Nephron (organoid): ENCODE measurements around the gene VPS13D.
A peak's percentile ranks its signal among the peaks of the same experiment; 100 is the strongest.

ENCODE experiments used
- H3K27ac Mint-ChIP-seq, 3 experiments: 2 replicates each; pipeline ENCODE4 v1.8.0; 2020; ENCODE audit warnings: mixed read lengths in 3 of 3, mild to moderate bottlenecking in 2 of 3, moderate library complexity in 1 of 3
- H3K27me3 Mint-ChIP-seq: 2 replicates; pipeline ENCODE4 v1.8.0; 2021; ENCODE audit warnings: low read depth, mild to moderate bottlenecking, moderate library complexity, mixed read lengths
- H3K36me3 Mint-ChIP-seq: 2 replicates; pipeline ENCODE4 v1.8.0; 2020; ENCODE audit warnings: low read depth, mixed read lengths
- H3K4me1 Mint-ChIP-seq: 2 replicates; pipeline ENCODE4 v1.8.0; 2020; ENCODE audit warnings: mixed read lengths
- H3K4me3 Mint-ChIP-seq, 3 experiments: 2 replicates each; pipeline ENCODE4 v1.8.0; 2020; ENCODE audit warnings: mild to moderate bottlenecking in 3 of 3, mixed read lengths in 3 of 3, moderate library complexity in 2 of 3
- H3K9me3 Mint-ChIP-seq: 2 replicates; pipeline ENCODE4 v1.8.0; 2020; ENCODE audit warnings: mixed read lengths
- CTCF ChIP-seq, 3 experiments: fragments of 200-600 bp; sonication (generic); IDR thresholded peaks; one replicate each; pipeline ENCODE4 v1.5.0; 2021; ENCODE audit warnings: antibody characterized with exemption in 3 of 3; ENCODE audit not compliant: unreplicated experiment in 3 of 3

The VPS13D gene

DNA sequence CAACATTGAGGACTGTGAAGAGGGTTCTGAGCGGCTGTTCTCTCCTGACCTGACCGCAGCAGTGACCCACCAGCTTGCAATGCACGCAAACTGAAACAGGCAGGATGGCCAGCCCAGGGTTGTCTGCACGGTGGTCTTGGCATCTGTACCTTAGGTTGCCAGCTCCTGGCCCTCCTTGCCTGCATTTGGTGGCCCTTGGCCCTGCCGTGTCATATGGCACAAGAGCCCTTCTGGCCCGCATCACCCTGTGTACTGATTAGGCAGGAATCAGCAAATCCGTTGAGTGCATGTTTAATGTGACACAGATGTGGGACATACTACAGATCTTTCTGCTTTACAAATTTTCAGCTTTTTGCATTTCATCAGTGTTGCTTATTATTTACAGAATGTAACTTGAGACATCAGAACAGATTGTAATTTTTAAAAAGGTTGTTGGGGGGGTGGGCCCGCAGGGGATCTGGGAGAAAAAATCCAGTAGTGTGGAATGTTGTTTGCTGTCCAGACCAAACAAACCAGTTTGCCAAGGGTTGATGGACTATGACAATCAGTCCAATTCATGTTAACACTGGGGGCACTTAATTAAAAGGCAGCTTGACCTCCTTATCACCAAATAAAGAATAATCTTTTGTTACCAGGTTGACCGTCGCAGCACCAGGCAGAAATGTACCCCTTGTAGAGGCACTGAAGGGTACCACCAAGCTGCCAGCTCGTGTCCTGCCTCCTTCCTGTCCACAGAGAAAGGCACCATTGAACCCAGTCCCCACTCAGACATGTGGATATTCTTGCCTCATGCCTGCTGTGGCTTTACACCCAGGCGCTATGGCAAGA is 255.6 kb downstream of the VPS13D start:
- Mint-ChIP-seq H3K36me3 (peaks cover 30% of the 10 kb centered on the region), H3K27ac (peak overlapping the region; percentile 94 to 98 (median 97)), H3K27me3 (no peaks in the 10 kb centered on the region), H3K4me1 (peaks cover 78% of the 10 kb centered on the region), H3K4me3 (peak overlapping the region in 2 of 3 experiments; percentile 1 to 5), H3K9me3 (peaks cover 2% of the 10 kb centered on the region)
- TF ChIP-seq CTCF (IDR thresholded peaks at IDR 0.05; ENCODE audit: unreplicated experiment in 3 of 3) = no peak

GRCh38 chr1:12486059-12486341 is 256.2 kb downstream of the VPS13D start:
- TF ChIP-seq CTCF (IDR thresholded peaks at IDR 0.05; ENCODE audit: unreplicated experiment in 3 of 3) = no peak
- Mint-ChIP-seq H3K4me3 (no peak overlapping the region), H3K9me3 (peaks cover 2% of the 10 kb centered on the region)

GRCh38 chr1:12486401-12487005 is 256.7 kb downstream of the VPS13D start:
- peaks cover 2% of the 10 kb centered on the region for H3K9me3 Mint-ChIP-seq
- peaks cover 1% of the 10 kb centered on the region for H3K27me3 Mint-ChIP-seq
- H3K36me3 Mint-ChIP-seq = peaks cover 38% of the 10 kb centered on the region
- peak overlapping the region; percentile 94 to 98 (median 97) for H3K27ac Mint-ChIP-seq
- H3K4me3 Mint-ChIP-seq = peak overlapping the region in 1 of 3 experiments; percentile 16
- no peak for TF ChIP-seq CTCF (IDR thresholded peaks at IDR 0.05; ENCODE audit: unreplicated experiment in 3 of 3)
- H3K4me1 Mint-ChIP-seq = peaks cover 78% of the 10 kb centered on the region

More at GRCh38 chr1:12486059-12486341, 256.2 kb downstream of the VPS13D start:
- Mint-ChIP-seq H3K27ac (peak overlapping the region; percentile 94 to 98 (median 97)), H3K4me1 (peaks cover 78% of the 10 kb centered on the region), H3K27me3 (no peaks in the 10 kb centered on the region), H3K36me3 (peaks cover 33% of the 10 kb centered on the region)

DNA sequence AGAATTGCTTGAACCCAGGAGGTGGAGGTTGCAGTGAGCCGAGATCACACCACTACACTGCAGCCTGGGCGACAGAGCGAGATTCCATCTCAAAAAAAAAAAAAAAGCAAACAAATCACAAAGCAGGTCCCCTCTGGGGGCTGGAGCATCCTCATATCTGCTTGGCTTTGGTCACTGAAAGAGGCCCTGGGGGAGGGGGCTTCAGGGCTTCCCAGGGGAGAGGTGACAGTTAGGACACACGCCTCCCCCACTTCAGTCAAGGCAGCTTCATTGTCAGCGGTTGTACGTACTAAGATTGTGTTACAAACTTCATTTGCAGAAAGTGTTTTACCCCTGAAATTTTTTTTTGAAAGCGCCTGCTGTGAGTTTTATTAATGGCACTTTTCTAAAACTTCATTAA is 257.7 kb downstream of the VPS13D start:
- Mint-ChIP-seq H3K4me3 (no peak overlapping the region), H3K27me3 (peaks cover 3% of the 10 kb centered on the region)
- TF ChIP-seq CTCF (IDR thresholded peaks at IDR 0.05; ENCODE audit: unreplicated experiment in 3 of 3) = no peak

GRCh38 chr1:12488666-12489354 is 259.0 kb downstream of the VPS13D start:
- Mint-ChIP-seq H3K4me1 (peaks cover 77% of the 10 kb centered on the region), H3K36me3 (peaks cover 43% of the 10 kb centered on the region), H3K4me3 (no peak overlapping the region), H3K27me3 (peaks cover 3% of the 10 kb centered on the region), H3K27ac (peak overlapping the region in 2 of 3 experiments; percentile 71 to 97), H3K9me3 (peaks cover 2% of the 10 kb centered on the region)
- no peak for TF ChIP-seq CTCF (IDR thresholded peaks at IDR 0.05; ENCODE audit: unreplicated experiment in 3 of 3)

More for the DNA sequence above, 257.7 kb downstream of the VPS13D start:
- peaks cover 44% of the 10 kb centered on the region for H3K36me3 Mint-ChIP-seq
- H3K27ac Mint-ChIP-seq = peak overlapping the region; percentile 75 to 97 (median 94)
- peaks cover 2% of the 10 kb centered on the region for H3K9me3 Mint-ChIP-seq
- H3K4me1 Mint-ChIP-seq = peaks cover 79% of the 10 kb centered on the region
